Fibroblast of the aortic adventitia (primary cell): ENCODE results near the gene DSCAML1. TPM values are rescaled to one million over a fixed set of nuclear protein-coding genes. Genes with fewer than 3 reads are reported as not detected.

Experiments
- DNase-seq: peaks from one replicate; pipeline ENCODE4 v3.0.0-alpha.2; 2010; ENCODE audit warnings: low read depth
- H3K4me3 ChIP-seq: 2 replicates; pipeline ENCODE4 v1.5.1; 2011; ENCODE audit warnings: low read depth, mild to moderate bottlenecking, control low read depth, low read length, moderate library complexity
- total RNA-seq: library from RNA; depleted of rRNA; stranded (reverse); fragments of >200 nt; gene quantifications from 2 replicates; pipeline ENCODE4 v1.2.3, GENCODE V29; 2012; ENCODE audit warnings: low replicate concordance
- TF ChIP-seq, protein P1 (sequence below): IDR thresholded peaks from 2 replicates; pipeline ENCODE4 v1.5.1; 2011; ENCODE audit warnings: mild to moderate bottlenecking, low read length, control low read depth, inconsistent platforms; ENCODE audit not compliant: insufficient read depth

Gene DSCAML1
- total RNA-seq, 1 donor = not detected

DNA sequence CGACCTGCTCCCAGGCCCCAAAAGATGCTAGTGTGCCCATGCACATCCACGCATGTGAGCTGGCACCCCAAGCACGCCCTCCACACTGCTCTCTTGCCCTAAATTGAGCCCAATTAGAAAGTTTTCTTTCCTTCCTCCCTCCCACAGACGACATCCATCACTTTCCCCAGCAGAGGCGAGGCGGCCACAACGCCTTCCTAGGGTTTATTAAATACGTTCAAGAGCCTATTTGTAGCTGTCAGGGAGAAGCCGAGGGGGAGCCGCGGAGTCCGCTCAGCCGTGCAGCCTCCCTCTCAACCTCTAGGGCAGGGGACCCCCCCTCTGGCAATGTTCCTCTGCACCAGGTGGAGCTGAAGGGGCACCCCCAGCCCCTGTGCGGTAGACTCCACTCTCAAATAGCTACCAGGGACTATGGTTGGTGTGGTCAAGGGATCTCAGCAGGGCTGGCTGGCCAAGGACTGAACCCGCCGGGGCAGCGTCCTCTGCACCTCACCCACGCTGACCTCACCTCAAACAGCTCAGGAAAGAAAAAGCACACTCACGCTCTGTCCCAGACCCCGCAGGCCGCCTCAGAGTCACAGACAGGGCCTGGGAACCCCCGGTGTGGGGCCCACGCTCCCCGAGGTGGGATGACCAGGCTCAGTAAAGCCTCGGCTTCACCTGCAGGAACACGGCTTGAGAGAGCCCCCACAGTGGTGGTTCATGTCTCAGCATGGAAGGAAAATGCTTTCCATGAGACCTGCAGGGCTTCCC lies 152.4 kb downstream of the DSCAML1 start:
- TF ChIP-seq, protein P1, sequence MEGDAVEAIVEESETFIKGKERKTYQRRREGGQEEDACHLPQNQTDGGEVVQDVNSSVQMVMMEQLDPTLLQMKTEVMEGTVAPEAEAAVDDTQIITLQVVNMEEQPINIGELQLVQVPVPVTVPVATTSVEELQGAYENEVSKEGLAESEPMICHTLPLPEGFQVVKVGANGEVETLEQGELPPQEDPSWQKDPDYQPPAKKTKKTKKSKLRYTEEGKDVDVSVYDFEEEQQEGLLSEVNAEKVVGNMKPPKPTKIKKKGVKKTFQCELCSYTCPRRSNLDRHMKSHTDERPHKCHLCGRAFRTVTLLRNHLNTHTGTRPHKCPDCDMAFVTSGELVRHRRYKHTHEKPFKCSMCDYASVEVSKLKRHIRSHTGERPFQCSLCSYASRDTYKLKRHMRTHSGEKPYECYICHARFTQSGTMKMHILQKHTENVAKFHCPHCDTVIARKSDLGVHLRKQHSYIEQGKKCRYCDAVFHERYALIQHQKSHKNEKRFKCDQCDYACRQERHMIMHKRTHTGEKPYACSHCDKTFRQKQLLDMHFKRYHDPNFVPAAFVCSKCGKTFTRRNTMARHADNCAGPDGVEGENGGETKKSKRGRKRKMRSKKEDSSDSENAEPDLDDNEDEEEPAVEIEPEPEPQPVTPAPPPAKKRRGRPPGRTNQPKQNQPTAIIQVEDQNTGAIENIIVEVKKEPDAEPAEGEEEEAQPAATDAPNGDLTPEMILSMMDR = no peak
- DNase-seq = no peak
- no peak overlapping the region for H3K4me3 ChIP-seq

DNA sequence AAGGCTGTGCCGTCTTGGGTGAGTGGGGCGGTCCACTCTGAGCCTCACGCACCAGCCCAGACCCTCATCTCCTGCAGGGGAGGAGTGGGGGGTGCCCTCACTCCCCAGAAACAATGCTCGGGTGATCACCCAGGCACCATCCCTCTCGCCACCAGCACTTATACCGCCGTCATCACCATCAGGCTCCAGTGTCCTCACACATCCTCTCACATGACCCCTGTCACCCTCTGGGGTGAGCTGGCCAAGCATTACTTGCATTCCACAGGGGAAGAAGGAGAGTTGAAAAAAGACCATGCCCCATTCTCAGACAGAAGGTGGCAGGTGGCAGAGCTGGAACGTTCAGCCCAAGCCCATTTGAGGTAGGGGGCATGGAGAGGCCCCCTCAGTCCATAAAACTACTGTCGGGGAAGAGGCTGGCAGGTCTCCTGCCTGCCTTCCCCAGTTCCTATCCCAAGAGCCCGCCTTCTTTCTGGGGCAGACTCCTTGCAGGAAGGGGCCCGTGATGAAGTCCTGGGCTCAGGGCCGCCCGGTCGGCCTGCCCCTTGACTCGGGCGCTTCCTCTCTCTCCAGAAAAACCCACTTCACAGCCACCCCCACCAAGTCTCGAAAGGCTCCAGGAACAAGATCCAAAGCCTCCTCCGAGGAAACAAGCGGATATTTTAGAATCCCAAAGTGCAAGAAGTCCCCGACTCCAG lies 153.3 kb downstream of the DSCAML1 start:
- no peak for DNase-seq
- TF ChIP-seq, protein P1 = no peak
- no peak overlapping the region for H3K4me3 ChIP-seq

DNA sequence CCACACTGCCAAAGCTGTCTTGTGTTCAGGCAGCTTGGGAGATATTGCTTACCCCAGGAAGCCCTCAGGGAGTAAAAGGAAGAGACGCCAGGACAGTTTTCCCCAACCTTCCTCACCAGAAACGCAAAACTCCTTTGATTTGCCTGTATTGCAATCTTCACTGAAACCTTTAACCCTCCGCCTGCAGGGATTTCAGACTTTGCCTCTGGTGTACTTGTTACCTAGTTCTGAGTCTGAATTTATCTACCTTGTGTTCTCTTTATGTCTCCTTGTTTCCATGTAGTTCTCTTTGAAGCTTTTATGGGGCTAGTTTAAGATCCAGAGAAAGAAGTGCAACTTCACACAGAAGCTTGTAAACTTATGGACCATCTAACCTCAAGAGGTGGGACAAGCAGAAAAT lies 154.2 kb downstream of the DSCAML1 start:
- TF ChIP-seq, protein P1 = no peak
- no peak overlapping the region for H3K4me3 ChIP-seq
- DNase-seq = no peak

DNA sequence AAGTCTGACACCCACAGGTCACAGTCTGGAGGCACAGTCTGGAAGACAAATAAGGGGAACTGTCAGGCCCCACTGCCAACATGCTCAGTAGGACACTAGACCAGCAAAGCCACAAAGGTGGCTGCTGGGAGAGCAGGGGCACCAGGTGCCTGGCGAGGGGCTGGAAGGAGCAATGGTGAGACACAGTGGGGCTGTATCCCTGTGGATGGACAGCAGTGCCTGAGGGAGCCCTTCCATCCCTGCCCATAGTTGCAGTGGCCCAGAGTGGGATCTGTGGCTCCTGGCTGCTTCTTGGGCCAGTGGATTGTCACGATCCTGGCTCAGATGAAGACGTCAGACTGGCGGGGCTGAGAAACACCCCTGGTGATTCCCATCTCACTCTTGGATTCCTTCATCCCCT lies 154.6 kb downstream of the DSCAML1 start:
- TF ChIP-seq, protein P1 = no peak
- DNase-seq = no peak
- H3K4me3 ChIP-seq = no peak overlapping the region

DNA sequence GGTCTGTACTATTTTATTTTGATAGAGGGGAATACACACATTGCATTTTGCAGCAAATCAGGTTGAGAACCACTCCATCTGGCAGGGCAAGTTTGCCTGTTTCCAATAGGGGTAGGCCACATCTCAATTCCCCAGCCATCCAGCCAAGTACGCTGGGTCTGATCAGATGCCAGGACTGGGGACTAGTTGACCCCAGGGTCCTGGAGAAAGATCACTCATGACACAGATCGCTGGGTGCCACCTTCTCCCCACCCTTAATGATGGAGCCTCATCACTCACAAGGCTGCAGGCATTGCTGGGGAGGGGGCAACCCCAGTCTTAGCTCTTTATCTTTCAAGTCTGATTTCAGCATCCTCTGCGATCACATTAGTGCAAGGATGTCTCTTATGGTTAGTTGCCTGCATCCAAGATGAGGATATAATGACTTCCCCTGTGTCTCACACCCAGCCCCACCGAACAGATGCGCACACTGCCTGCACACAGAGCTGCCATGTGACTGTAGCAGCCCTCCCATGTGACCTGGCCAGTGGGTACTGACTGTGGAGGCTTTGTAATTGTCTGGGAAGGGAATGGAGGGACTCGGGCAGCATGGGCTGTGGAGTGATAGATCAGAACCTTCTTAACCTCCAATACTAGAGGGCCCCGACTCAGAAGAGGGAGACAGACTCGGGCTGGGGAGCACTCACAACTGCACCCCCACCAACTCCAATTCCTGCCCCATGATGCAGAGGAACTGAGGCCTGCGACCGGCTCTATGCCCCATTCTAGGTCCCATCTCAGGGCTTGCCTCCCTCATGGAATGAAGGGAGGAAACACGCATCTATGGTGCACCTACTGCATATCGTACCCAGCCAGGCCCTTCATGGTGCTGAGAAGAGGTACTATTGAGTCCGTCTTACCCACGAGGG lies 155.8 kb downstream of the DSCAML1 start:
- no peak for DNase-seq
- TF ChIP-seq, protein P1 = no peak
- H3K4me3 ChIP-seq = no peak overlapping the region

DNA sequence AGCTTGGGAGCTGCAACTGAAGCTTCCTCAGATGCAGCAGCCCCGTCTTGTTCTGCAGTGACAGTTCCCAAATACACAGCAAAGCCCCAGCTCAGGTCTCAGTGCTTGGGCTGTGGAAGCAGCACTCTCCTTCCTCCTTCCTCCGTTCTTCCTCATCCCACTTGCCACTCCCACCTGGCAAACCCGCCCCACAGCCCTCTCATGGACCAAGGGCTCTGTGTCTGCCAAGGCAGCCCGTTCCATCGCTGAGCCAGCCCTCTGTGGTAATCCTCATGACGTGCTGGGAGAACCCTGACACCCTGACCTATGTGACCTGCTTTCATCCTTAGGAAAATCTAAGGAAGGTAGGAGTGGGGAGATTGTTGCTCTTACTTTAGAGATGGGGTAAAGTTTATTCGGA lies 157.0 kb downstream of the DSCAML1 start:
- DNase-seq = no peak
- TF ChIP-seq, protein P1 = no peak
- no peak overlapping the region for H3K4me3 ChIP-seq
